ENCODE data around the gene CUL3. TPM values are rescaled to one million over a fixed set of nuclear protein-coding genes. Genes with fewer than 3 reads are reported as not detected.

CUL3 gene
- total and polyA plus RNA-seq, 2 of the 8 experiments (the other 6 are each of a cell fraction or from before 2014, with no cell fraction given), result 28.5 to 113 TPM

- no peak overlapping the region for H3K4me3 ChIP-seq (ENCODE audit: extremely low read depth in 1 of 4, insufficient read depth in 2 of 4, low read depth in 3 of 4, low read length in 4 of 4)
- H4K8ac ChIP-seq (ENCODE audit: extremely low read depth, insufficient read depth, low read length), result no peak overlapping the region
- peak overlapping the region; percentile 19 for H3K4ac ChIP-seq (replicated peaks; ENCODE audit: insufficient read length, low read depth, low read length)
- no peak overlapping the region for H3K9ac ChIP-seq (replicated peaks in 1 of 4; ENCODE audit: extremely low read depth in 1 of 4, low read depth in 3 of 4, low read length in 3 of 4)
- no peak overlapping the region for H3K56ac ChIP-seq (replicated peaks; ENCODE audit: insufficient read length, low read depth, low read length)
- no peak overlapping the region for H2BK20ac ChIP-seq (ENCODE audit: low read length)
- H3K4me2 ChIP-seq (ENCODE audit: insufficient read depth in 1 of 2, low read depth in 2 of 2, low read length in 2 of 2), result no peak overlapping the region
- H3K23ac ChIP-seq (ENCODE audit: insufficient read length), result no peak overlapping the region
- no peak overlapping the region for H2BK120ac ChIP-seq (replicated peaks; ENCODE audit: low read depth, low read length)
- H3K79me1 ChIP-seq (ENCODE audit: low read depth, low read length), result no peaks in the 10 kb centered on the region
- H2BK5ac ChIP-seq (ENCODE audit: low read depth, low read length), result no peak overlapping the region
- H3K79me2 ChIP-seq (ENCODE audit: control insufficient read depth in 1 of 2, insufficient read depth in 2 of 2, low read length in 2 of 2), result no peaks in the 10 kb centered on the region
- no peak overlapping the region for H2BK12ac ChIP-seq (ENCODE audit: low read depth, low read length)
- no peak overlapping the region for H3K18ac ChIP-seq (ENCODE audit: extremely low read depth, low read length)
- peaks cover 1% of the 10 kb centered on the region; the same call in 1 of the 2 replicates for H3K23me2 ChIP-seq (ENCODE audit: low read depth, low read length)
- no peak overlapping the region for H4K91ac ChIP-seq (replicated peaks; ENCODE audit: insufficient read length, low read length)
- ChIA-PET CTCF (ENCODE audit: partially characterized antibody) (interaction anchor here (1.2 kb wide), 1 partner anchor 97 kb away, joined by 4 read pairs; no protein-coding TSS in a partner anchor), POLR2A (ENCODE audit: partially characterized antibody) (no interaction called here)
- no peak overlapping the region for H3K27ac ChIP-seq (ENCODE audit: low read depth, low read length)
- H2AFZ ChIP-seq (ENCODE audit: low read length), result no peak overlapping the region
- DNase-seq (ENCODE audit: low read depth in 1 of 2, low spot score in 2 of 2) (no peak), FAIRE-seq (no peak)
- H3K9me3 ChIP-seq (ENCODE audit: insufficient read depth in 2 of 2, low read depth in 1 of 2, low read length in 1 of 2), result no peaks in the 10 kb centered on the region
- H4K20me1 ChIP-seq (replicated peaks in 1 of 2; ENCODE audit: control insufficient read depth in 1 of 2, insufficient read depth in 2 of 2, low read length in 2 of 2), result no peaks in the 10 kb centered on the region
- no peak overlapping the region for H4K5ac ChIP-seq (ENCODE audit: insufficient read length, low read depth, low read length)
- H2BK15ac ChIP-seq (ENCODE audit: low read length), result no peak overlapping the region
- 83% methylated on average over 3 of the region's 3 CpGs; no CpG with 5 or more reads in 1 of the 2 experiments for WGBS, 2 experiments (ENCODE audit: extremely low coverage in 1 of 2, insufficient coverage in 1 of 2, insufficient read length in 1 of 2, insufficient replicate concordance in 2 of 2, low coverage in 1 of 2, low lambda C conversion rate in 2 of 2, missing lambda C conversion rate in 1 of 2)
- H3K14ac ChIP-seq (ENCODE audit: insufficient read length), result peak overlapping the region; percentile 80
- no peaks in the 10 kb centered on the region for H3K27me3 ChIP-seq (replicated peaks in 1 of 4; ENCODE audit: control insufficient read depth in 3 of 4, extremely low read depth in 1 of 4, insufficient read depth in 3 of 4, low read length in 3 of 4)
- peaks cover 0 to 5% (median 0%) of the 10 kb centered on the region in 4 experiments; a peak in 2 of 7 replicates for H3K4me1 ChIP-seq (replicated peaks in 1 of 4; ENCODE audit: control insufficient read depth in 3 of 4, insufficient read depth in 4 of 4, low read length in 3 of 4)
- no peaks in the 10 kb centered on the region for H3K36me3 ChIP-seq (ENCODE audit: control insufficient read depth in 2 of 4, insufficient read depth in 4 of 4, low read length in 3 of 4)
- no peak overlapping the region for H2AK5ac ChIP-seq (ENCODE audit: low read depth, low read length)
- TF ChIP-seq JUN (IDR thresholded peaks at IDR 0.05; ENCODE audit: low read depth, low read length) (no peak), ZNF274 (IDR thresholded peaks at IDR 0.05; ENCODE audit: borderline replicate concordance, extremely low read depth, low read length) (no peak), USF2 (IDR thresholded peaks at IDR 0.05; ENCODE audit: low read length) (no peak), TEAD4 (IDR thresholded peaks at IDR 0.05; ENCODE audit: low read depth, low read length) (no peak), CTCF (IDR thresholded peaks at IDR 0.05; ENCODE audit: control extremely low read depth in 1 of 3, insufficient read depth in 1 of 3, low read depth in 1 of 3, low read length in 3 of 3) (no peak), TAF7 (optimal IDR thresholded peaks at IDR 0.05; ENCODE audit: borderline replicate concordance, low read depth, low read length) (no peak), RBBP5 (IDR thresholded peaks at IDR 0.05; ENCODE audit: borderline replicate concordance, low read depth, low read length) (no peak), SIX5 (IDR thresholded peaks at IDR 0.05; ENCODE audit: low read depth, low read length) (no peak), CBX8 (IDR thresholded peaks at IDR 0.05; ENCODE audit: borderline replicate concordance, low read depth, low read length) (no peak), SUZ12 (IDR thresholded peaks at IDR 0.05; ENCODE audit: low read length) (no peak)
Observed at GRCh38 chr2:224466304-224466895, 118.8 kb downstream of the CUL3 start.

All from H1 (cell line).